Vein endothelial cell (primary cell): ENCODE results near the gene OR10AD1. TPM values are rescaled to one million over a fixed set of nuclear protein-coding genes. Genes with fewer than 3 reads are reported as not detected.

Source experiments
- total RNA-seq: library from RNA; depleted of rRNA; stranded (reverse); fragments of >200 nt; gene quantifications from 2 replicates; pipeline ENCODE4 v1.2.3, GENCODE V29; 2012

OR10AD1 gene
- not detected in 2 replicates for total RNA-seq

GRCh38 chr12:48203192-48203591, at the start of gene OR10AD1:
OR10AD1 (minus strand) TSS chr12:48203292; CDS start chr12:48203292, 0 bp downstream.

GRCh38 chr12:48183091-48183875, 19.8 kb downstream of the OR10AD1 start, which contains the start of gene CCDC184:
CCDC184 (plus strand) TSS chr12:48183644; CDS start chr12:48184123, 479 bp downstream.

GRCh38 chr12:48157018-48157888, 45.8 kb downstream of the OR10AD1 start, which contains the start of gene ASB8:
ASB8 (minus strand) TSS chr12:48157515; CDS start chr12:48153496, 4,019 bp downstream.

Other genes with a start within 250 kb of the OR10AD1 start
- 52.6 and 74.8 TPM in 2 replicates for gene TMEM106C, start 239.7 kb downstream of the OR10AD1 start, total RNA-seq
- under 0.01 TPM in 2 replicates for gene COL2A1, start 198.8 kb downstream of the OR10AD1 start, total RNA-seq
- gene SENP1, start 97.2 kb downstream of the OR10AD1 start, total RNA-seq = 21.2 and 25.7 TPM in 2 replicates
- 58.7 and 71.9 TPM in 2 replicates for gene PFKM, start 83.9 kb downstream of the OR10AD1 start, total RNA-seq
- gene ASB8, start 45.8 kb downstream of the OR10AD1 start, total RNA-seq = 24.7 and 25.2 TPM in 2 replicates
- under 0.01 and 0.10 TPM in 2 replicates for gene CCDC184, start 19.6 kb downstream of the OR10AD1 start, total RNA-seq
- gene ZNF641, start 147.6 kb upstream of the OR10AD1 start, total RNA-seq = 3.4 and 3.9 TPM in 2 replicates